Mammary epithelial cell (primary cell): Measurements from ENCODE around the gene B2M.

Experiments
- EZH2 ChIP-seq: IDR thresholded peaks from 2 replicates; pipeline ENCODE4 v1.6.1; 2012; ENCODE audit warnings: low read length, inconsistent platforms, borderline replicate concordance
- TF ChIP-seq, protein P1 (sequence below), 2 donors: IDR thresholded peaks in 1 of 2; conservative IDR thresholded peaks in 1 of 2; 2 replicates each; pipeline ENCODE4 v1.5.1; 2011 to 2012; ENCODE audit warnings: inconsistent platforms in 2 of 2, low read length in 2 of 2, mild to moderate bottlenecking in 2 of 2, control low read depth in 1 of 2, low read depth in 1 of 2; ENCODE audit not compliant: insufficient read depth in 1 of 2; ENCODE audit errors: extremely low read depth in 1 of 2

- TF ChIP-seq, protein P1, sequence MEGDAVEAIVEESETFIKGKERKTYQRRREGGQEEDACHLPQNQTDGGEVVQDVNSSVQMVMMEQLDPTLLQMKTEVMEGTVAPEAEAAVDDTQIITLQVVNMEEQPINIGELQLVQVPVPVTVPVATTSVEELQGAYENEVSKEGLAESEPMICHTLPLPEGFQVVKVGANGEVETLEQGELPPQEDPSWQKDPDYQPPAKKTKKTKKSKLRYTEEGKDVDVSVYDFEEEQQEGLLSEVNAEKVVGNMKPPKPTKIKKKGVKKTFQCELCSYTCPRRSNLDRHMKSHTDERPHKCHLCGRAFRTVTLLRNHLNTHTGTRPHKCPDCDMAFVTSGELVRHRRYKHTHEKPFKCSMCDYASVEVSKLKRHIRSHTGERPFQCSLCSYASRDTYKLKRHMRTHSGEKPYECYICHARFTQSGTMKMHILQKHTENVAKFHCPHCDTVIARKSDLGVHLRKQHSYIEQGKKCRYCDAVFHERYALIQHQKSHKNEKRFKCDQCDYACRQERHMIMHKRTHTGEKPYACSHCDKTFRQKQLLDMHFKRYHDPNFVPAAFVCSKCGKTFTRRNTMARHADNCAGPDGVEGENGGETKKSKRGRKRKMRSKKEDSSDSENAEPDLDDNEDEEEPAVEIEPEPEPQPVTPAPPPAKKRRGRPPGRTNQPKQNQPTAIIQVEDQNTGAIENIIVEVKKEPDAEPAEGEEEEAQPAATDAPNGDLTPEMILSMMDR (conservative IDR thresholded peaks at IDR 0.05 in 1 of 2, IDR thresholded peaks at IDR 0.05 in 1 of 2; ENCODE audit: extremely low read depth in 1 of 2, insufficient read depth in 1 of 2, low read depth in 1 of 2, low read length in 2 of 2): no peak
- no peak for TF ChIP-seq EZH2
Observed at GRCh38 chr15:44670087-44670950, 41.0 kb upstream of the B2M start.
